OCI-LY3 (cell line): Measurements from ENCODE around the gene SEL1L.

Source experiments
- EZH2phosphoT487 ChIP-seq: fragments of 200-600 bp; shearing (Covaris generic); IDR thresholded peaks from 2 replicates; pipeline ENCODE4 v1.6.1; 2018; ENCODE audit warnings: antibody characterized with exemption, mixed run types, low read depth
- TF ChIP-seq, protein P1 (sequence below): fragments of 200-600, 300-600 bp; sonication (generic); IDR thresholded peaks from 2 replicates; pipeline ENCODE4 v1.5.1; 2014; ENCODE audit warnings: antibody characterized with exemption, low read length, low read depth

DNA sequence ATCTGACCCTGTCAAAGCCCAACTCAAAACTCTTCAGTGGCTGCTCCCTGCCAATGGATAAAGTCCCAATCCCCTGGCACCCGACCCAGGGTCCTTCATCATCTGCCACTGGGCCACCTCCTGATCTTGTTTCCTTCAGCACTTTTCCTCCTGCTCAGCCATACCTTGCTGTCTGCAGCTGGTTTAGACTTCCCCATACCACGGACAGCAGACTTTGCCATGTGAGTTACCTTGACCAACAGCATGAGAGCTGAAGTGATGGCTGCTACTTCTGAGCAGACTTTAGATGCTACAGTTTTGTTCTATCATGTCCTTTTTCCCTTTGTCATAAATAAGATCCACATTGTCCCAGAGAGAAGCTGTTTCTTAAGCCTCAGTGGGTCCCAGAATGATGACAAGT is 100.3 kb downstream of the SEL1L start:
- TF ChIP-seq, protein P1, sequence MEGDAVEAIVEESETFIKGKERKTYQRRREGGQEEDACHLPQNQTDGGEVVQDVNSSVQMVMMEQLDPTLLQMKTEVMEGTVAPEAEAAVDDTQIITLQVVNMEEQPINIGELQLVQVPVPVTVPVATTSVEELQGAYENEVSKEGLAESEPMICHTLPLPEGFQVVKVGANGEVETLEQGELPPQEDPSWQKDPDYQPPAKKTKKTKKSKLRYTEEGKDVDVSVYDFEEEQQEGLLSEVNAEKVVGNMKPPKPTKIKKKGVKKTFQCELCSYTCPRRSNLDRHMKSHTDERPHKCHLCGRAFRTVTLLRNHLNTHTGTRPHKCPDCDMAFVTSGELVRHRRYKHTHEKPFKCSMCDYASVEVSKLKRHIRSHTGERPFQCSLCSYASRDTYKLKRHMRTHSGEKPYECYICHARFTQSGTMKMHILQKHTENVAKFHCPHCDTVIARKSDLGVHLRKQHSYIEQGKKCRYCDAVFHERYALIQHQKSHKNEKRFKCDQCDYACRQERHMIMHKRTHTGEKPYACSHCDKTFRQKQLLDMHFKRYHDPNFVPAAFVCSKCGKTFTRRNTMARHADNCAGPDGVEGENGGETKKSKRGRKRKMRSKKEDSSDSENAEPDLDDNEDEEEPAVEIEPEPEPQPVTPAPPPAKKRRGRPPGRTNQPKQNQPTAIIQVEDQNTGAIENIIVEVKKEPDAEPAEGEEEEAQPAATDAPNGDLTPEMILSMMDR, result no peak
- TF ChIP-seq EZH2phosphoT487, result no peak
